Islet of Langerhans (tissue), 1 donor: ENCODE measurements around the gene CCR5AS.
"Not testable (repeated sequence)": the region's sequence is repeated elsewhere in the genome, so short reads cannot be mapped to it uniquely, and the experiment has no call there.

Source experiments
- FAIRE-seq: peaks from one replicate; lab custom pipeline; 2011; peaks lifted over from hg19 to GRCh38; lab: Jason Lieb, UNC

CCR5AS gene

DNA sequence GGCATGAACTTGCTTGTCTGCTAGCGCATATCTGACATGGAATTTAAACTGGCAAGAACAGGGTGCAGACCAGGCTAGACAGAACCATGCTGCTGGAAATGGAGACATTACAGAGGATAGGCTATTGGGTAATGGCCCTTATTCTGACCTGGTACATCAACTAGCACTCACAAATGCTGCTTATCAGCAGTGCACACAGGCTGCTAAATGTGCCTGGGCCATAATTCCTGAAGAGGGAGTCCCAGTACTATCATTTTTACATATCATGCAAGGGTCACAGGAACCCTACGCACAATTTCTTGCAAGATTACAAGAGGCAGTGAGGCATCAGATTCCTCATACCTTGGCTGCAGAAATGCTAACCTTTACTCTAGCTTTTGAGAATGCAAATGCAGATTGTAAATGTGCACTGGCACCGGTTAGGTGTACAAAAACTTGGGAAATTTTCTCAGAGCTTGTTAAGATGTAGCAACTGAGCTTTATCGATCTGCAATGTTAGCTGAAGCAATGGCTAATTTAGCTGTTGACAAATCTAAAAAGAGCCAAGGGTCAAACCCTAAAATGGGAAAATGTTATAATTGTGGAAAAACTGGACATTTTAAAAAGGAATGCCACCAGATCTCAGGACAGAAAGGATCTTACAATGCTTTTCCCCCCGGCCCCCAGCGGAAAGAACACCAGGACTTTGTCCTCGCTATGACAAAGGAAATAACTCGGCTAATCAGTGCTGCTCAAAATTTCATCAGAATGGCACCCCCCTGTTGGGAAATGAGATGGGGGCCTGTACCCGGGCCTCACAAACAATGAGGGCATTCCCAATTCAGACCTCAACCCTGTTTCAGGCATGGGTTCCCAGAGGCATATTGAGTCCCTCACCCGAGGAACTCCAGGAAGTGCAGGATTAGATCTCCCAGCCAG is 21.3 kb upstream of the CCR5AS start:
- no peak for FAIRE-seq

DNA sequence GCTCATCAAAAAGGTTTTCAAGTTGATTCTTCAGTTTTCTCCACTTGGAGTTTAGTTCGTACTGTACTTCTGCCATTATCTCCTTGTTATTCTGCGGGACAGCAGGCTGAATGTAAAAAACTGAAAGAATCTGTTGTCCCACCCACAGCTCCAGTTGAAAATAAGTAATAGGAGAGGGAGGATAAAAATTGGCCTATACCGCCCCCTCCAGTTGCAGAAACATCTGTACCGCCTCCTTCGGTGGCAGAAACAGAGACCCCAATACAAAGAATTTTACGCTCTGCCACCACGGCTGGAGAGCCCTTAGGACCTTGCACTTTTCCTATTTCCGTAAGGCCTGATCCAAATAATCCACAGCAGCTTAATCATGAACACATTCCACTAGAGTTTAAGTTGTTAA is 20.5 kb upstream of the CCR5AS start:
- FAIRE-seq, result not testable (repeated sequence)

DNA sequence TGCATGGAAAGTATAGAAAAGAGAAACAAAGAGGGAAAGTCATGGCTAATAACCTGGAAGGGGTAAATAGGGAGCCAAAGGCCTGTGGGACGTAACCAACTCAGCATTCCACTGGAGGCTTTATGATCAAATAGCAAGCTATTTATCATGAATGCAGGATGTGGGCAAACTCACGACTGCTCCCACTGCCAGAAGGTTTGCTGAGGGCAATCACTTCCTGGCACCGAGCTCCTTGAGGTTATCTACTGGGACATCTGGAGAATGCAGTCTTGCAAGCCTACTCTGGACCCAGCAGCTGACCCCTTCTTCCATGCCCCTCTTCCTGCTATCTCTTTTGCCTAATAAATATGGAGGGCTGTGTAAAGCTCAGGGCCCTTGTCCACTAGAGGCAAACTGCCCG is 19.6 kb upstream of the CCR5AS start:
- not testable (repeated sequence) for FAIRE-seq

DNA sequence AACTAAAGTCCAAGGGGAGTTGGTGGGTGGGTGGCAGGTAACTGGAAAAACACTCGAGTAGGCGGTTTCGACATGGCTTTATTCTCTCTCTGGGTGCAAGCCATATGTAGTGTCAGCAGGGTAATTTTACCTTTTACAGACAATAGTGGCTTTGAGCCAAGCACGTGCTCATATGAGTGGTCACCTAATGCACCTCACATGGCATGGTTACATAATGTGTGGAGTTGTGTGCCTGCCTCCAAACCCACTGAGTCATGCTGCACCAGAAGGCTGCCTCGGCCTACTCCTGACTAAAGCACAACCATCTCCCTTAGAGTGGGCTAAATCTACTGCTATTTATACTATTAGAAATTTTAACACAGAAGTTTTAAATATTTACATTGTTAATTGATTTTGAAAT is 16.7 kb upstream of the CCR5AS start:
- no peak for FAIRE-seq

DNA sequence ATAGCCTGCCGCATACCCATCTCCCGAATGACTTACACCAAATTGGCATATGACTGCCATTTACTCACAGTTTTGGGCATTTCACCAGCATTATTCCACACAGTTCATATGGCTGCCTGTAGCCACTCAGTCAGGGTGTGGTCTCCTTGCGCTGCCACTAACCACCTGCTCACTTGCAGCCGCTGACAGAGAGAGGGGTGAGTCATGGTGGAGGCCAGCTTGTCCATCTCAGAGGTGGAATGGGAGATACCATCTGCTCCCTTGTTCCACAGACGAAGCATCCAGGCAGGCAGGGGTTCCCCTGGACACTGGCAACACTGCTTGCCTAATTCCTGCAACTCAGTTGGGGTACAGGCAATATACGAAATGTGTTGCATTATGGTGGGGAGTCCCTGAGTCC is 15.8 kb upstream of the CCR5AS start:
- no peak for FAIRE-seq

DNA sequence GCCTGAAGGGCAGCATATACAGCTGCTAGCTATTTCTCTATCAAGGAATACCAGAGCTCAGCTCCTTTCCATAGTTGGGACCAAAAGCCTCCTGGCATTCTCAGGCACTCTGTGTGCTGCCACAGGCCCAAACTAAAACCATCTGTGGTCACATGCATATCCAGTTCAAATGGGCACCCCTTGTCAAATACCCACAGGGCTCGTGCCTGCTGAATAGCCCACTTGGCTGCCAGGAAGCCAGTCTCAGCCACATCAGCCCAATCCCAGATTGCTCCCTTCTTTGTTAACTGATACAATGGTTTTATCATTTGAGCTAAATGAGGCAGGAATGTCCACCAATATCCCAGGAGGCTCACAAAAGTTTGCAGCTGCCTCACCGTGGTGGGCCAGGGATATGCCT is 14.1 kb upstream of the CCR5AS start:
- no peak for FAIRE-seq

DNA sequence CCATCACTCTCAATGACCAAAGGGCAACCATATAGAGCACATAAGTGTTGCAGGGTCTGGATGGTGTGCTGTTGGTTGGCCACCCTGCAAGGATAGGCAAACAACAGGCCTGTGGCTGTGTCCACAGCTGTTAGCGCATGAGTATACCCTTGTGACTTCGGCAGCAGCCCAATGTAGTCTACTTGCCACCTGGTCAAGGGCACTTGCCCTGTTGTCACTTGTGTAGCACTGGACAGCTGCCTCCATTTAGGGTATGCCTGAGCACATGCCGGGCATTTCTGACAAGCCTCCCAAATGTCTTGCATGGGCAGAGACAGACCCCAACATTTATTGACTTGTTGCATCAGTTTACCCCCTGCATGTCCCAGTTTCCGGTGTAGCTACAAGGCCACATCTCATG is 12.9 kb upstream of the CCR5AS start:
- FAIRE-seq, result no peak

DNA sequence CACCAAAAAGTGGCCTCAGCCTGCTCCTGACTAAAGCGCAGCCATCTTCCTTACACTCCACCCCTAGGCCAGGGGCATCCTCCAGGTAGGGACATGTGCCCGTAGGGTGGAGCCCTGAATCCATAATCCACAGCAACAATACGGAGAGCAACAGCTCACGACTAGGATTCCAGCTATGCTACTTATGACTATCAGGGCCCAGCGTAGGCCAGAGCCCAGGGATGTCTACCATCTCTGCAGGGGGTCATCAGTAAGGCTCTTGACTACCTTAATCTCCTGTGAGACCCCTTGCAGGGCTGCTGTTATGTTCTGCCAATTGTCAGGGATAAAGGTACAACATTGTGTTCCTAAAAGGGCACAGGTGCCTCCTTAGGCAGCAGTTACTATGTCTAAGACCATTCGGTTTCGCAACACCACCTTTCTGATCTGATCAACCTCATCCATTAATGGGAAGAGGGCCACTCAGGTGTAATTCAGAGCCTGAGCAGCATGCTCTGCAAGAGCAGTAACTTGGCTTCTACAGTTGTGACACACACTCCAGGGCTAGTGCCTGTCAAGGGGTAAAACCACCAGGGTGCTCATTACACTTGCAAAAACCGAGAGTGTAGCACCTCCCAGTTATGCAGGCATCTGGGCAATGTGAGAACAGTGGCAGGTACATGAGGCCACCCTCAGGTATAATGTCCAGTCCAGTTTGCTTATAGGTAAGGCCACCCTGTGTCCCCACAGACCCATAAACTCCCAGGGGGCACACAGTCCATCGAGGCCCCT is 11.2 kb upstream of the CCR5AS start:
- FAIRE-seq, result no peak

DNA sequence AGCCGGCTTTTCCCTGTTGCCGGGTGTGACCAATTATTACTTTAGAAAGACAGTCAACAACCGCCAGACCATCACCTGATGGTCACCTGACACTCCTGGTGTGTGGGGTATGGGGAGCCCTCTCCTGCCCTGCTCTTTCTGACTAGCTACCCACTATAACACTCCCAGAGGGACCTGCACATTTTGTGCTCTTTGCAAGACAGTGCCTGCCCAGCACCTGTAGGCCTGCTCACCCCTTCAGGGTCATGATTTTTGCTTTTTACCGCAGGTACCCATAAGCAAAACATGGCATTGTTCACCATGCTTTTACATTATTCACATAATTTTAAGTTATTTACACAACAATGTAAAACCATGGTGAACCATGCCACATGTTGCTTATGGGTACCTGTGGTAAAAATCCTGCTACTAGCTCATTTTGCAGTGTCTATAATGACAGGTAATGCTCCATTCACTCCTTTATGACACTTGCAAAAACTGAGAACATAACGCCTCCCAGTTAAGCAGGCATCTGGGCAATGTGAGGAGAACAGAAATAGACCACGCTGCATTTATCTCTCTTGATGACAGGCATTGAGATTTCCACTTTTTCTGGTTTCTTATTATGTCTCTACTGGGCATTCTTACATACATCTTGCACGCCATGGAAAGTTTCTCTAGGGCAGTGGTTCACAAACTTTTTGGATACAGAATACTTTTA is 10.1 kb upstream of the CCR5AS start:
- no peak for FAIRE-seq

DNA sequence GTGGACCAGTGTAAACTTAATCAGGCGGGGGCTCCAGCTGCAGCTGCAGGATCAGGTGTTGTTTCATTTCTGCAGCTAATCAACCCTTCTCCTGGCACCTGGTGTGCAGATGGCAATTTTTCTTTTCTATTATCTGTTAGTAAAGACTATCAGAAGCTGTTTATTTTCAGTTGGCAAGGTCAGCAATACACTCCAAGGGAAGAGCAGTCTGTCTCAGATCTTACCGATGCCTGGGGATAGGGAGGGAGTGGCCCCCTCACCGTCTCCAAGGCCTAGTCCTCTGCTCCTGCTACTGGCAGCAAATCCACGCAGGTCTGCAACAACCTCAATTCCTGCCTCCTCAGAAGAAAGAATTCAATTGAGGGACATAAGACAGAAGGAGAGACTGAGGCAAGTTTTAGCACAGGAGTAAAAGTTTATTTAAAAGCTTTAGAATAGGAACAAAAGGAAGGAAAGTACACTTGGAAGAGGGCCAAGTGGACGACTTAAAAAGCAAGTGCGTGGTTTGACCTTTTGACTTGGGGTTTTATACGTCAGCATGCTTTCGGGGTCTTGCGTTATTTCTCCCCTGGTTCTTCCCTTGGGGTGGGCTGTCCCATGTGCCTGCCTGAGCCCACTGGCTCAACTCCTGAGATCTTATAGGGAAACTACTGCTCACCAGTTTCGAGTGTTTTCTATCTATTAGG is 9.4 kb upstream of the CCR5AS start:
- FAIRE-seq, result no peak

DNA sequence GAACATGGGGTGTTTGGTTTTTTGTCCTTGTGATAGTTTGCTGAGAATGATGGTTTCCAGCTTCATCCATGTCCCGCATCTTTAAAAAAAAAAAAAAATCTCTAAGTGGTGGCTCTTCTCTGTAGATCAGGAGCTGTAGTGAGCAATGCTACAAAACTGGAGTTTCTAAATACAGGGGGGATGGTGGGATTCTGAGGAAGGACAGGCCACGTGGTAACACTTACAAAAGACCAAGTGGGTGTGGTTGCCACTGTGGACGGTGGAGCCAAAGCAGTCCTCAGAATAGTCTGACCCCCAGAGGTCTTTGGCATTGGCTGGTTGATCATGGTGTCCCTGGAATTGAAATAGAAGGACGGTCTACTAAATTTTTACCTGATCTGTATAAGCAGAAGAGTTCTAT is 7.9 kb upstream of the CCR5AS start:
- no peak for FAIRE-seq

DNA sequence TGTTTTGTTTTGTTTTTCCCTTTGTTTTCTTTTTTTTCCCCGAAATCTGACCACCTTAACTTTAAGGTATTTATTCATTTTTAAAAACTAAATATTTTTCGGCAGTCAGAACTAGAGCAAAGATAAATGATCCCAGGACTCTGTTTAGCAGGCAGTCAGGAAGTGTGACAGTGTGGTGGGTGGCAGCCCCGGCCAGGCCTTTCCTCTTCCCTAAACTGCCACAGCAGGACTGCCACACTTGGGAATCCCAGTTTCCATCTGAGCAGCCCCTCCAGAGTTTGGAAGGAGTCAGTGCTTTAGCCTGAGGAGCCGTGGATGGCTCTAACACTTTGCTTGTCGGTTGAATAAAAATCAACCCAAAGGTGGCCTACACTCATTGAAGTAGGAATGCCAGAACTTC is 7.1 kb upstream of the CCR5AS start:
- FAIRE-seq, result no peak

DNA sequence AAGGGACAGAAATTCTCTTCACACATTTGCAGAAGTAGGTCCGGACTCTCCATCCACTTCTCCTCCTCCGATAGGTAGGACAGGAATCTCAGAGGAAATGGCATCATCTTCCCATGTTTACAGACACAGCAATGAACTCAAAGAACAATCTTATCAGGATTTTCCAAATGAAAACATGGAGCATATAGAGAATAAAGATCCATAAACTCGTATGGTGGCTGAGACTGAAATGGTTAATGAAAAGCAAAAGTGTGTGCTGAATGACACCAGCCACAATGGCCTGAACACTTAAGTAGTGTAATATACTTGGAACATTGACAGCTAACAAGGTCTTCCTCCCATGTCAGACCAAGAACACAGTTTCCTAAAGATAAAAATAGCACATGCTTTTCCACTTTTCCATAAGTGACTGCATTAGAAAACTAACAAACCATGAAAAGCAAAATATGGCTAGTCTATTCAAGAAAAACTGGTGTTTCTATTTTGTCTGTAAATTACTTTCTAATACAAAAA is 6.0 kb upstream of the CCR5AS start:
- FAIRE-seq, result no peak

DNA sequence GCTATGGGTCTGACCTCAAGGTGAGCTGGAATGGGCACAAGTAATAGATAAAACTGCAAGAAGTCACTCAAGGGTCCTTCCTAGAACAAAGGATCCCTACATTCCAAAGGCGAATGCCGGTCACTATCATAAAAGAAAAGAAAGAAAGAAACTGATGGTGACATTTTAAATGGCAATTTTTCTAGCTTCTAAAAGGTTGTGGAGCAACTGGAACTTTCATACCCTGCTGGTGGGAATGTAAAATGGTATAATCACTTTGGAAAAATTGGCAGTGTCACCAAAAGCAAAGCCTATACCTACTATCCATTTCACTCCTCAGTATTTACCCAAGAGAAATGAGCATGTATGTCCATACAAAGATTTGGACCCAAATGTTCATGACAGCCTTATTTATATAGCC is 4.4 kb upstream of the CCR5AS start:
- no peak for FAIRE-seq

DNA sequence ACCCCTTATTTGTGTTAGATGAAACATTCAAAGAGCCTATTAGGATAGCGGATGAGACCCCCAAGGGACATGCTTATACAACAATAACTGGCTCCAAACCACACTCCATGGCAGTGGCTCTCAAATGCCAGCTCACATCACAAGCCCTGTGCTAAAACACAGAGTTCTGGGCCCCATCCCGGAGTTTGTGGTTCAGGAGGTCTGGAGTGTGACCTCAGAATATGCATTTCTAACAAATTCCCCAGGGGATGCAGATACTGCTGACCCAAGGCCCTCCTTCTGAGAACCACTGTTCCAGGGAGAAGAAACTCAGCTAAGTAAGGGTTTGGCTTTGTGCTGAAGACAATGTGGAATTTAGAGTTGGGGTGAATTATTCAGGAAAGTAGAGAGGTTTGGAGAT is 3.8 kb upstream of the CCR5AS start:
- no peak for FAIRE-seq

DNA sequence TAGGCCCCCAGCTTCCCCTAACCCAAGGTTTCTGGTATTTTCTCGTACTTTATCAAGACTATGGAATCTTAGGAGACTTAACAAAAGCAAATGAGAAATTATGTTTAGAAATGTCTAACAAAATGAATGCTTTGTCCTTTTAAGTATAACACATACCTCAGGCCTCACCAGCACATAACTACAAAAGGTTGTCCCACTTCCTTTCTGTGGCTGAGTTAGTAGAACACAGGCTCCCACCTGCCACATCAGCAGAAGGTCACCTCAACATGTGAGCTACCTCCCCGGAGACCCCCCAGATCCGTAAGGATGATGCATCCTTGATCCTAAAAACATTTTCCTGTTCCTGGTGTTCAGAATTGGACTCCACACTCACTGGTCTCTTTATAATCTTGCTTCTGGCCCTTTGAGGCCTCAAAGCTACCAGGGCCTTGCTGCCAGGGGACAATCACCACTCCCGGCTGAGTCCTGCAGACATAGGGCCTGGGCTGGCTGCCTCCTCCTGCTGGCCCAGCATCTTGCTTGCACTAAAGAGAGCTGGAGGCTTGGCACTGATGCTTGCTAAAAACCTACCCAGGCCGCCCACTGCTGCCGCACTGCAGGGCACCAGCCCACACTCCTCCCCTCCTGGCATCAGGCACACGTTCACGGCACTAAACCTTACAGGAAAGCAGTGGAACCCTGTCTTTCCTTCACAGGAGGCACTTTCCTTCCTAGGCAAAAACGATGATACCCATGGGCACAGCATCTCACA is 3.0 kb upstream of the CCR5AS start:
- no peak for FAIRE-seq

DNA sequence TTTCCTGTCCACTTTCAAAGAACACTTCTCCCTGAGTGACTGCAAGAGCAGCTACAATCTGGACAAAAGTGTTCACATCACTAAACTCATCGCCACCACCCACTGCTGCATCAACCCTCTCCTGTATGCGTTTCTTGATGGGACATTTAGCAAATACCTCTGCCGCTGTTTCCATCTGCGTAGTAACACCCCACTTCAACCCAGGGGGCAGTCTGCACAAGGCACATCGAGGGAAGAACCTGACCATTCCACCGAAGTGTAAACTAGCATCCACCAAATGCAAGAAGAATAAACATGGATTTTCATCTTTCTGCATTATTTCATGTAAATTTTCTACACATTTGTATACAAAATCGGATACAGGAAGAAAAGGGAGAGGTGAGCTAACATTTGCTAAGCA is 2.0 kb upstream of the CCR5AS start:
- no peak for FAIRE-seq

DNA sequence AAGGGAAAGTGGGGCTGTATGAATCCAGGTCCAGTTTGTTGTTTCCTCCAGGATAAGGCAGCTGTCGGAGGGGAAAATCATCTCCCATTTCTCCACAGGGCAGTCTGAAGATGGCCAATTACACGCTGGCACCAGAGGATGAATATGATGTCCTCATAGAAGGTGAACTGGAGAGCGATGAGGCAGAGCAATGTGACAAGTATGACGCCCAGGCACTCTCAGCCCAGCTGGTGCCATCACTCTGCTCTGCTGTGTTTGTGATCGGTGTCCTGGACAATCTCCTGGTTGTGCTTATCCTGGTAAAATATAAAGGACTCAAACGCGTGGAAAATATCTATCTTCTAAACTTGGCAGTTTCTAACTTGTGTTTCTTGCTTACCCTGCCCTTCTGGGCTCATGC is 1.1 kb upstream of the CCR5AS start:
- FAIRE-seq, result no peak

DNA sequence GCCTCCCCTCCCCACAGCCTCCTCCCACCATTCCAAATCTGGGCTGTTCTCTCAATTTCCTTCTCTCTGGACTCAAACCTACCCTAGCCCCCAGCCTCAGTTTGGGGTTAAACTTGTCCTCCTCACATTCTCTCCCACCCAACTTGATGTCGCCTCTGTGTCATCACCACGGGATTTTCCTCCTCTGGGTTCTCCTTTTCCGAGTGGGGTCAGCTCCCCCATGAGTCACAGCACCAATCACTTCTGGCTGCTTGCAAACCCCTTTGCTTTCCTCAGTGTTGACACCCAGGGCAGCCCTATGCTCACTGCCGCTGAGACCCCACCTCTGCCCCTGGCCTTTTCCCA is 451 bp downstream of the CCR5AS start:
- no peak for FAIRE-seq

DNA sequence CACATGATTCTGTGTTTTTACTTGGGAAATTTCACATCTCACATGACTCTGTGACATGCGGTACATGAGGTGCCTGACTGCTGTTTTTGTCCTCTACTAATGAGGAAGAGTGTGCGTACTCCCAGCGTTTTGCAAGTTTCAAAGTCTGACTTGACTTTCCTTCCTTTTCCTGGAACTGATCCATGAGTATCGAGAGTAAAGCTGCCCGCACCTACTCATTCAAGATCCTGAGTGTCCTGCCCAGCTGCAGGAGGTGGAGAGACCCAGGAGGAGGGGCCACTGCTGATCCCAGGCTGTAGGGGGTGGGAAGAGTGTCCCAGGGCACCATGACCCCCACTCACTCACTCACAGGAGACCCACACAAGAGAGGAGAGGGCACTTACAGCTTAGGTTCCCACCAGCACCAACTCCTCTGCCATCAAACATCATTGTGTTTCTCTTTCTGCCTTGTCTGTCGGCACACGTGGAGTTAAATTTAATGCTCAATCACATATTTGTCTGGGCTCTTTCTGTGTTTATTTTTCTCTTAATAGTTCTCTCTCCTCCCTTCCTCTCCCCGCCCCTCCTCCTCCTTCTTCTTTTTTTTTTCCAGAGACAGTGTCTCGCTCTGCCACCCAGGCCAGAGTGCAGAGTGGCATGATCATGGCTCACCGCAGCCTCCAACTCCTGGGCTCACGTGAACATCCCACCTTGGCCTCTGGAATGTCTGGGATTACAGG is 1.4 kb downstream of the CCR5AS start:
- FAIRE-seq, result no peak

DNA sequence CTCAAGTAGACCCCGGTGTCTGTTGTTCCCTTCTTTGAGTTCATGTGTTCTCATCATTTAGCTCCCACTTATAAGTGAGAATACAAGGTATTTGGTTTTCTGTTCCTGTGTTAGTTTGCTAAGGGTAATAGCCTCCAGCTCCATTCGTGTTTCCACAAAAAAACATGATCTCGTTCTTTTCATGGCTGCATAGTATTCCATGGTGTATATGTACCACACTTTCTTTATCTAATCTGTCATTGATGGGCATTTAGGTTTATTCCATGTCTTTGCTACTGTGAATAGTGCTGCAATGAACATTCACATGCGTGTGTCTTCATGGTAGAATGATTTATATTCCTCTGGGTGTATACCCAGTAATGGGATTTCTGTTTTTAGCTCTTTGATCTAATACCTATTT is 4.0 kb downstream of the CCR5AS start:
- FAIRE-seq, result not testable (repeated sequence)
